Osteoblast (primary cell): Measurements from ENCODE around the gene TPO. TPM values are rescaled to one million over a fixed set of nuclear protein-coding genes. Genes with fewer than 3 reads are reported as not detected.
A peak's percentile ranks its signal among the peaks of the same experiment; 100 is the strongest.

Source experiments
- DNase-seq: peaks from one replicate; pipeline ENCODE4 v3.0.0; 2011; ENCODE audit warnings: low spot score, mixed read lengths; ENCODE audit not compliant: insufficient read length; ENCODE audit errors: missing footprints
- H2AFZ ChIP-seq: 2 replicates; pipeline ENCODE4 v1.6.0; 2011; ENCODE audit warnings: mild to moderate bottlenecking, low read length
- H3K27ac ChIP-seq: 2 replicates; pipeline ENCODE4 v1.5.1; 2011; ENCODE audit warnings: mild to moderate bottlenecking, low read depth, low read length, moderate library complexity
- H3K27me3 ChIP-seq: 2 replicates; pipeline ENCODE4 v1.6.0; 2012; ENCODE audit warnings: mild to moderate bottlenecking, control low read depth, inconsistent platforms, low read length, moderate library complexity; ENCODE audit not compliant: insufficient read depth
- H3K36me3 ChIP-seq: 2 replicates; pipeline ENCODE4 v1.5.1; 2011; ENCODE audit warnings: mild to moderate bottlenecking, low read length, control low read depth, moderate library complexity; ENCODE audit not compliant: insufficient read depth
- H3K4me1 ChIP-seq: 2 replicates; pipeline ENCODE4 v1.5.1; 2011; ENCODE audit warnings: mild to moderate bottlenecking, low read length, control low read depth, moderate library complexity; ENCODE audit not compliant: insufficient read depth
- H3K4me2 ChIP-seq: 2 replicates; pipeline ENCODE4 v1.6.0; 2011; ENCODE audit warnings: mild to moderate bottlenecking, low read length; ENCODE audit not compliant: insufficient read depth
- H3K4me3 ChIP-seq: fragments of 200-600 bp; sonication (generic); 3 replicates; pipeline ENCODE4 v1.5.1; 2012; ENCODE audit warnings: mild to moderate bottlenecking, low read length, inconsistent platforms; ENCODE audit not compliant: insufficient read depth
- H3K79me2 ChIP-seq: 2 replicates; pipeline ENCODE4 v1.6.0; 2012; ENCODE audit warnings: mild to moderate bottlenecking, low read length, control low read depth, inconsistent platforms; ENCODE audit not compliant: insufficient read depth
- H3K9me3 ChIP-seq: 2 replicates; pipeline ENCODE4 v1.5.1; 2011; ENCODE audit warnings: low read depth, low read length, control low read depth
- H4K20me1 ChIP-seq: 2 replicates; pipeline ENCODE4 v1.6.0; 2012; ENCODE audit warnings: mild to moderate bottlenecking, low read length, control low read depth; ENCODE audit not compliant: insufficient read depth
- total RNA-seq: library from RNA; depleted of rRNA; stranded (reverse); fragments of >200 nt; gene quantifications from 2 replicates; pipeline ENCODE4 v1.2.3, GENCODE V29; 2012
- TF ChIP-seq, protein P1 (sequence below): IDR thresholded peaks from 2 replicates; pipeline ENCODE4 v1.5.1; 2011; ENCODE audit warnings: mild to moderate bottlenecking, low read depth, low read length, moderate library complexity; ENCODE audit errors: extremely low read depth

Gene TPO
- total RNA-seq, 1 donor: not detected

DNA sequence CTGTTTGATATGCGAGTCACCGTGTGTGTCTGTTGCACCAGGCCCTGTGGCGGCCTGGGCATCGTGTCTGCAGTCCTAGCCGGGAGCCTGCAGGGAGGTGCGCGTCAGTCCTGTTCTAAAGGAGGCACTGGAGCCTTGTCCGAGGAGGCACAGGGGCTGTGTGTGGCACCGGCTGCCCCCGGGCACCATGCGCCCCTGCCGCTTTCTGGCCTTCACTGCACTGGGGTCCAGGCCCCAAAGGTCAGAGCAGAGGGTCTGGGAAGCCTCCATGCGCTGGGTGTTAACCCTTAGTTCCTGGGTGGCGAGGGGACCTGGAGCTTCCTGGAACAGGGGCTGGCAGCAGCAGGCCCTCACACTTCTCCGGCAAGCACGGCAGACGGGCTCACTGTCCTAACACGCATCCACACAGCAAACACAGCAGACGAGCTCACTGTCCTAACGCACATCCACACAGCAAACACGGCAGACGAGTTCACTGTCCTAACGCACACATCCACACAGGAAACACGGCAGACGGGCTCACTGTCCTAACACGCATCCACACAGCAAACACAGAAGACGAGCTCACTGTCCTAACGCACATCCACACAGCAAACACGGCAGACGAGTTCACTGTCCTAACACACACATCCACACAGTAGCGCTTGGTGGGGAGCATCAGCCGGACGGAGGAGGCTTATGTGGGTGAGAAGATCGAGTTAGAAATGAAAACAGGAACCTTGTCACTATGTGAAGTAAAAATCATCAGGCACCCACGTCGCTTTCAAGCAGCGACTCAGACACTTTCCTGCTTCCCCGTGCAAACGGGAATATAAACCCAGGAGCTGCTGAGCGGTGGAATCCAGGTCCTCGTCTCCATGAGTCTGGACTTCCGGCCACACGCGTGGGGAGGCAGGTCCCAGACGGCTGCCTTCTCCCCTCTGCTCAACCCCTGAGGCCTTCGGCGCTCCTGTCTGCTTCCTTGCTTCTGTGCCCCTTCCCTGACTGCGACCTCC is 65.3 kb downstream of the TPO start:
- Histone ChIP-seq H3K4me1 (no peaks in the 10 kb centered on the region), H3K27me3 (no peaks in the 10 kb centered on the region), H3K79me2 (no peaks in the 10 kb centered on the region), H3K36me3 (no peaks in the 10 kb centered on the region), H4K20me1 (no peaks in the 10 kb centered on the region), H2AFZ (no peak overlapping the region), H3K4me3 (no peak overlapping the region), H3K9me3 (no peaks in the 10 kb centered on the region), H3K4me2 (no peak overlapping the region), H3K27ac (no peak overlapping the region)
- peak; percentile 39 for DNase-seq
- TF ChIP-seq, protein P1, sequence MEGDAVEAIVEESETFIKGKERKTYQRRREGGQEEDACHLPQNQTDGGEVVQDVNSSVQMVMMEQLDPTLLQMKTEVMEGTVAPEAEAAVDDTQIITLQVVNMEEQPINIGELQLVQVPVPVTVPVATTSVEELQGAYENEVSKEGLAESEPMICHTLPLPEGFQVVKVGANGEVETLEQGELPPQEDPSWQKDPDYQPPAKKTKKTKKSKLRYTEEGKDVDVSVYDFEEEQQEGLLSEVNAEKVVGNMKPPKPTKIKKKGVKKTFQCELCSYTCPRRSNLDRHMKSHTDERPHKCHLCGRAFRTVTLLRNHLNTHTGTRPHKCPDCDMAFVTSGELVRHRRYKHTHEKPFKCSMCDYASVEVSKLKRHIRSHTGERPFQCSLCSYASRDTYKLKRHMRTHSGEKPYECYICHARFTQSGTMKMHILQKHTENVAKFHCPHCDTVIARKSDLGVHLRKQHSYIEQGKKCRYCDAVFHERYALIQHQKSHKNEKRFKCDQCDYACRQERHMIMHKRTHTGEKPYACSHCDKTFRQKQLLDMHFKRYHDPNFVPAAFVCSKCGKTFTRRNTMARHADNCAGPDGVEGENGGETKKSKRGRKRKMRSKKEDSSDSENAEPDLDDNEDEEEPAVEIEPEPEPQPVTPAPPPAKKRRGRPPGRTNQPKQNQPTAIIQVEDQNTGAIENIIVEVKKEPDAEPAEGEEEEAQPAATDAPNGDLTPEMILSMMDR: no peak

DNA sequence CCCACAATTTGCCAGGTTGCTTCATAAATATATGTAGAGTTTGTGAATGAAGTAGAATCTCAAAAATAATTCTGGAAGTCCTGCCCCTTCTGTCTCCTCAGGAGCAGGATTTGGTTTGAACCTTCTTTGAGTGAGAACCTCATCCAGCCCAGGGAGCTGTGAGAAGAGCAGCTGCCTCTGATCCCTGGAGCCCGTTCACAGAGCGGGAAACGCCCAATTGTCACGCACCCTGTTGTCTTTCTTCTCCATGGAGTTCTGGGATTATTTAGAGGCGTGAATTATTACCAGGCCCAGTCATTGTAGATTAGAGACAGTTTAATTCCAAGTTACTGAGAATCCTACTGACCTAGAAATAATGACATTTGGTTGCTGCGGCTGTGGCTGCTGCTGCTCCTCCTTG is 66.1 kb downstream of the TPO start:
- Histone ChIP-seq H3K27me3 (no peaks in the 10 kb centered on the region), H2AFZ (no peak overlapping the region), H4K20me1 (no peaks in the 10 kb centered on the region), H3K79me2 (no peaks in the 10 kb centered on the region), H3K4me2 (no peak overlapping the region), H3K9me3 (no peaks in the 10 kb centered on the region), H3K4me3 (no peak overlapping the region), H3K4me1 (no peaks in the 10 kb centered on the region), H3K36me3 (no peaks in the 10 kb centered on the region), H3K27ac (no peak overlapping the region)
- DNase-seq: peak; percentile 55
- TF ChIP-seq, protein P1: no peak

DNA sequence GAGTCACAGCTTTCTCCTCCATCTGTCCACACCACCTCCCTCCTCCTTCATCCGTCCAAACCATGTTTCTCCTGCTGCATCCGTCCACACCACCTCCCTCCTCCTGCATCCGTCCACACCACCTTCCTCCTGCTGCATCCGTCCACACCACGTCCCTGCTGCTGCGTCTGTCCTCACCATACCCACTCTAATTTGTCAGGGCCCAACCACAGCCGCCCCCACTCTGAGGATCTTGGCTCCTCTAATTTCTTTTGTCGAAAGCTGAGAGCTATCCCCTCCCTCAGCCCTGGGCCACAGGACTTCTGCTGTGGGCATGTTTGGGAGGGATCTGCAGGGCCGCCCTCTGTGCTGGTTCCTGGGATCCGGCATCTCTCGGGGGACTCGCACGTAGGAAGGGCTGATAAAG is 67.4 kb downstream of the TPO start:
- Histone ChIP-seq H4K20me1 (no peaks in the 10 kb centered on the region), H3K27ac (no peak overlapping the region), H3K36me3 (no peaks in the 10 kb centered on the region), H3K9me3 (no peaks in the 10 kb centered on the region), H2AFZ (no peak overlapping the region), H3K4me3 (no peak overlapping the region), H3K4me1 (no peaks in the 10 kb centered on the region), H3K4me2 (no peak overlapping the region), H3K79me2 (no peaks in the 10 kb centered on the region), H3K27me3 (no peaks in the 10 kb centered on the region)
- TF ChIP-seq, protein P1: no peak
- peak; percentile 90 for DNase-seq

DNA sequence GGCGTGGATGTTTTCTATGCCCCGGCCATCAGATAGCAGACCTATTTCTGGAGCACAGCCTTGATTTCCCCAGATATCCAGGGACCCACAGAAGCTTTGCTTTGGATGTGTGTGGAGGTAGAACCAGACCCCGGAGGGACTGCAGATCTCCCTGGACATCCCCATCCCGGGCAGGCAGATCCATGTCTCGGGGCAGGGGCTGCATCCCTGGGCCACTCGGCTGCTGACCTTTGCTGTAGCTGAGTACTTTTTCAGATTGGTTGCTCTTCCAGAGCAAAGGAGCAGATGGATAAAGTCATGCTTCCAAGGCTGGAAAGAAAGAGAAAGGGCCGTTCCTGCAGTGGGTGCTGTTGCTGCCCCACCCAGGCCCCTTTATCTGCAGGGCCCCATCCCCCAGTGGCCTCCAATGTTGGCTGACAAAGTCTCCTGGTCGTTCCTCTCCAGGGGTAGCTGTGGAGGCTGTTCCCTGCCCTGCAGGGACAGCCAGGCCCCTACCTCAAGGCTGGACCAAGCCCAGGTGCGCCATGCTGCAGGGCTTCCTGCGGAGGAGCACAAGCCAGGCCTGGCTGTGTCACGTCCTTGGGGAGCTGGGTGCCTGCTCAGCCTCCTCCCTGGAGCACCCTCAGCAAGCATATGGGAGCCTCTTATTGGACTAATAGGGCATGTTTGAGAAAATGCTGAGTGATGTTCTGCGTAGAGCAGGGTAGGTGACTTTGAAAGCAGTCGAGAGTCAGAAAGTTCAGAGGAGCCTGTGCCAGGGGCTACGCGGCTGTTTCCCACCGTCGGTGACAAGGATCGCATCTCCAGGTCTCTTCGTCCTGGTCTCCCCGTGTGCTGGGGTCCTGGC is 68.4 kb downstream of the TPO start:
- no peaks in the 10 kb centered on the region for H3K9me3 ChIP-seq

More for the DNA sequence above, 68.4 kb downstream of the TPO start:
- no peaks in the 10 kb centered on the region for H3K4me1 ChIP-seq
- DNase-seq: no peak
- no peaks in the 10 kb centered on the region for H3K36me3 ChIP-seq
- TF ChIP-seq, protein P1: no peak
- no peak overlapping the region for H3K4me2 ChIP-seq
- no peak overlapping the region for H3K4me3 ChIP-seq
- no peaks in the 10 kb centered on the region for H3K27me3 ChIP-seq
- no peak overlapping the region for H3K27ac ChIP-seq
- no peaks in the 10 kb centered on the region for H3K79me2 ChIP-seq
- no peak overlapping the region for H2AFZ ChIP-seq
- no peaks in the 10 kb centered on the region for H4K20me1 ChIP-seq
